H1 (cell line): ENCODE data around the gene ZNF415.
"Not testable (repeated sequence)": the region's sequence is repeated elsewhere in the genome, so short reads cannot be mapped to it uniquely, and the experiment has no call there.

Experiments used
- CTCF ChIP-seq, 3 experiments: IDR thresholded peaks; 1 replicate in 2 of 3; 2 replicates in 1 of 3; pipeline versions ENCODE4 v1.5.1 to v1.6.1; 2011; ENCODE audit warnings: low read length in 3 of 3, mild to moderate bottlenecking in 3 of 3, inconsistent platforms in 2 of 3, low read depth in 1 of 3, moderate library complexity in 1 of 3; ENCODE audit not compliant: insufficient read depth in 1 of 3; ENCODE audit errors: control extremely low read depth in 1 of 3
- EZH2 ChIP-seq: fragments of 200-600 bp; sonication (generic); IDR thresholded peaks from 2 replicates; pipeline ENCODE4 v1.7.1; 2012; ENCODE audit warnings: low read depth, mild to moderate bottlenecking, moderate library complexity, low read length, inconsistent platforms; ENCODE audit not compliant: severe bottlenecking
- GABPA ChIP-seq: IDR thresholded peaks from 2 replicates; pipeline ENCODE4 v1.6.1; 2011; ENCODE audit warnings: mild to moderate bottlenecking, low read length, moderate library complexity, borderline replicate concordance; ENCODE audit not compliant: insufficient read depth
- NANOG ChIP-seq: IDR thresholded peaks from 2 replicates; pipeline ENCODE4 v1.6.1; 2011; ENCODE audit warnings: low read length, low read depth, mild to moderate bottlenecking, inconsistent platforms; ENCODE audit not compliant: insufficient read depth, poor library complexity, severe bottlenecking
- POLR2A ChIP-seq, 2 experiments: IDR thresholded peaks; 1 replicate in 1 of 2; 2 replicates in 1 of 2; pipeline ENCODE4 v1.6.1; 2011; ENCODE audit warnings: low read depth in 2 of 2, low read length in 2 of 2, mild to moderate bottlenecking in 2 of 2; ENCODE audit errors: control extremely low read depth in 1 of 2
- RBBP5 ChIP-seq: IDR thresholded peaks from 2 replicates; pipeline ENCODE4 v1.7.1; 2012; ENCODE audit warnings: low read depth, mild to moderate bottlenecking, inconsistent platforms, low read length, moderate library complexity, borderline replicate concordance
- SUZ12 ChIP-seq: fragments of 200-600 bp; sonication (generic); IDR thresholded peaks from 2 replicates; pipeline ENCODE4 v1.6.1; 2012; ENCODE audit warnings: mild to moderate bottlenecking, inconsistent platforms, low read length, moderate library complexity, mixed read lengths
- TAF1 ChIP-seq: IDR thresholded peaks from 2 replicates; pipeline ENCODE4 v1.6.1; 2011; ENCODE audit warnings: mild to moderate bottlenecking, low read depth, low read length

- not testable (repeated sequence) for TF ChIP-seq CTCF (IDR thresholded peaks at IDR 0.05; ENCODE audit: control extremely low read depth in 1 of 3, insufficient read depth in 1 of 3, low read depth in 1 of 3, low read length in 3 of 3); POLR2A (IDR thresholded peaks at IDR 0.05; ENCODE audit: control extremely low read depth in 1 of 2, low read depth in 2 of 2, low read length in 2 of 2); GABPA; NANOG; RBBP5; SUZ12; TAF1; EZH2
Measured at GRCh38 chr19:53096982-53097690, 35.6 kb downstream of the ZNF415 start.
